ENCODE results near the gene FBXO45. TPM values are rescaled to one million over a fixed set of nuclear protein-coding genes. Genes with fewer than 3 reads are reported as not detected.
"Not testable (repeated sequence)": the region's sequence is repeated elsewhere in the genome, so short reads cannot be mapped to it uniquely, and the experiment has no call there.

The FBXO45 gene
- total RNA-seq, 1 experiment from 2014 or later: 16.0 TPM

- BruUV-seq (replicated peaks): no TSS peak
- DNase-seq (ENCODE audit: unreplicated experiment): no peak
- no peak for TF ChIP-seq CTCF (IDR thresholded peaks at IDR 0.05; ENCODE audit: unreplicated experiment)
- H3K9me3 Mint-ChIP-seq (ENCODE audit: unreplicated experiment): no peaks in the 10 kb centered on the region
- H3K4me1 Mint-ChIP-seq (ENCODE audit: insufficient read depth, unreplicated experiment): no peaks in the 10 kb centered on the region
- ChIA-PET POLR2A (interaction anchor here (0.6 kb wide), 1 partner anchor 295 kb away, joined by 3 read pairs; no protein-coding TSS in a partner anchor), CTCF (interaction anchor here (1.0 kb wide), 1 partner anchor 141 kb away, joined by 3 read pairs; no protein-coding TSS in a partner anchor)
- no peak overlapping the region for H3K4me3 Mint-ChIP-seq (ENCODE audit: unreplicated experiment)
- no peaks in the 10 kb centered on the region for H3K27me3 Mint-ChIP-seq (ENCODE audit: insufficient read depth, unreplicated experiment)
- intact Hi-C loops (cut with micrococcal nuclease): no loop called here
- H3K36me3 Mint-ChIP-seq (ENCODE audit: insufficient read depth, unreplicated experiment): no peaks in the 10 kb centered on the region
- H3K27ac Mint-ChIP-seq (ENCODE audit: low read depth, unreplicated experiment): no peak overlapping the region
Observed at GRCh38 chr3:196544491-196544992, 23.9 kb upstream of the FBXO45 start.

GRCh38 chr3:196546537-196546936 is 21.9 kb upstream of the FBXO45 start:
- BruUV-seq (replicated peaks): no TSS peak
- DNase-seq (ENCODE audit: unreplicated experiment): no peak
- no peaks in the 10 kb centered on the region for H3K4me1 Mint-ChIP-seq (ENCODE audit: insufficient read depth, unreplicated experiment)
- intact Hi-C loops (cut with micrococcal nuclease): no loop called here
- H3K27ac Mint-ChIP-seq (ENCODE audit: low read depth, unreplicated experiment): no peak overlapping the region
- no peaks in the 10 kb centered on the region for H3K36me3 Mint-ChIP-seq (ENCODE audit: insufficient read depth, unreplicated experiment)
- H3K4me3 Mint-ChIP-seq (ENCODE audit: unreplicated experiment): no peak overlapping the region
- TF ChIP-seq CTCF (IDR thresholded peaks at IDR 0.05; ENCODE audit: unreplicated experiment): no peak
- H3K9me3 Mint-ChIP-seq (ENCODE audit: unreplicated experiment): no peaks in the 10 kb centered on the region
- CTCF ChIA-PET: interaction anchor here (0.6 to 1.4 kb wide), 2 partner anchors 18 to 27 kb away, joined by 3 read pairs; no protein-coding TSS in a partner anchor
- POLR2A ChIA-PET: no interaction called here
- H3K27me3 Mint-ChIP-seq (ENCODE audit: insufficient read depth, unreplicated experiment): no peaks in the 10 kb centered on the region

GRCh38 chr3:196547067-196547466 is 21.4 kb upstream of the FBXO45 start:
- Mint-ChIP-seq H3K4me3 (ENCODE audit: unreplicated experiment) (no peak overlapping the region), H3K27ac (ENCODE audit: low read depth, unreplicated experiment) (no peak overlapping the region), H3K27me3 (ENCODE audit: insufficient read depth, unreplicated experiment) (no peaks in the 10 kb centered on the region), H3K4me1 (ENCODE audit: insufficient read depth, unreplicated experiment) (no peaks in the 10 kb centered on the region), H3K36me3 (ENCODE audit: insufficient read depth, unreplicated experiment) (no peaks in the 10 kb centered on the region), H3K9me3 (ENCODE audit: unreplicated experiment) (no peaks in the 10 kb centered on the region)
- ChIA-PET CTCF (interaction anchor here (0.6 to 1.4 kb wide), 2 partner anchors 19 to 27 kb away, joined by 3 read pairs; no protein-coding TSS in a partner anchor), POLR2A (no interaction called here)
- TF ChIP-seq CTCF (IDR thresholded peaks at IDR 0.05; ENCODE audit: unreplicated experiment): no peak
- intact Hi-C loops (cut with micrococcal nuclease): no loop called here
- no peak for DNase-seq (ENCODE audit: unreplicated experiment)
- no TSS peak for BruUV-seq (replicated peaks)

GRCh38 chr3:196549312-196549711 is 19.1 kb upstream of the FBXO45 start:
- H3K27ac Mint-ChIP-seq (ENCODE audit: low read depth, unreplicated experiment); H3K27me3 Mint-ChIP-seq (ENCODE audit: insufficient read depth, unreplicated experiment); intact Hi-C loops (cut with micrococcal nuclease); H3K36me3 Mint-ChIP-seq (ENCODE audit: insufficient read depth, unreplicated experiment); DNase-seq (ENCODE audit: unreplicated experiment); H3K9me3 Mint-ChIP-seq (ENCODE audit: unreplicated experiment); H3K4me3 Mint-ChIP-seq (ENCODE audit: unreplicated experiment); BruUV-seq (replicated peaks); H3K4me1 Mint-ChIP-seq (ENCODE audit: insufficient read depth, unreplicated experiment): not testable (repeated sequence)
- ChIA-PET POLR2A (interaction anchor here (1.1 to 2.0 kb wide), 2 partner anchors 14 to 24 kb away, joined by 3 to 6 read pairs; no protein-coding TSS in a partner anchor), CTCF (interaction anchor here (0.7 to 1.6 kb wide), 2 partner anchors 11 to 20 kb away, joined by 4 to 5 read pairs; partner anchors contain the start of gene FBXO45)

GRCh38 chr3:196550172-196550571 is 18.3 kb upstream of the FBXO45 start:
- CTCF ChIA-PET: interaction anchor here (0.6 to 1.6 kb wide), 4 partner anchors 12 to 251 kb away, joined by 3 to 5 read pairs (median 4); partner anchors contain the start of gene FBXO45

More at GRCh38 chr3:196550172-196550571, 18.3 kb upstream of the FBXO45 start:
- intact Hi-C loops (cut with micrococcal nuclease); H3K36me3 Mint-ChIP-seq (ENCODE audit: insufficient read depth, unreplicated experiment); DNase-seq (ENCODE audit: unreplicated experiment); H3K4me3 Mint-ChIP-seq (ENCODE audit: unreplicated experiment); H3K4me1 Mint-ChIP-seq (ENCODE audit: insufficient read depth, unreplicated experiment); H3K9me3 Mint-ChIP-seq (ENCODE audit: unreplicated experiment); H3K27me3 Mint-ChIP-seq (ENCODE audit: insufficient read depth, unreplicated experiment); BruUV-seq (replicated peaks); H3K27ac Mint-ChIP-seq (ENCODE audit: low read depth, unreplicated experiment): not testable (repeated sequence)
- POLR2A ChIA-PET: interaction anchor here (2.0 kb wide), 1 partner anchor 24 kb away, joined by 6 read pairs; no protein-coding TSS in a partner anchor
